Spleen (tissue), 11 donors: ENCODE measurements around the gene C10orf62. TPM values are rescaled to one million over a fixed set of nuclear protein-coding genes. Genes with fewer than 3 reads are reported as not detected.

Experiments
- DNase-seq: peaks from one replicate; pipeline ENCODE4 v3.0.0-alpha.2; 2020
- H3K27ac ChIP-seq, 8 donors: fragments of 200-600 bp; sonication (generic) in 7 of 8; 1 replicate in 4 of 8; 2 replicates in 4 of 8; pipeline versions ENCODE4 v1.5.0 to v1.8.0; 2016 to 2021; ENCODE audit warnings: inconsistent platforms in 4 of 8, mild to moderate bottlenecking in 4 of 8, moderate library complexity in 1 of 8
- H3K27me3 ChIP-seq, 7 donors: fragments of 200-600 bp; sonication (generic) in 6 of 7; replicated peaks in 1 of 7; 1 replicate in 4 of 7; 2 replicates in 3 of 7; pipeline versions ENCODE4 v1.5.0 to v1.8.0; 2016 to 2021; ENCODE audit warnings: inconsistent platforms in 3 of 7, mild to moderate bottlenecking in 1 of 7
- H3K36me3 ChIP-seq, 6 donors: fragments of 200-600 bp; sonication (generic) in 5 of 6; 1 replicate in 4 of 6; 2 replicates in 2 of 6; pipeline versions ENCODE4 v1.5.0 to v1.8.0; 2016 to 2021; ENCODE audit warnings: inconsistent platforms in 2 of 6
- H3K4me1 ChIP-seq, 6 donors: fragments of 200-600 bp; sonication (generic) in 5 of 6; 1 replicate in 3 of 6; 2 replicates in 3 of 6; pipeline versions ENCODE4 v1.5.0 to v1.8.0; 2016 to 2021; ENCODE audit warnings: inconsistent platforms in 3 of 6
- H3K4me3 ChIP-seq, 8 donors: fragments of 200-600 bp; sonication (generic) in 7 of 8; 1 replicate in 4 of 8; 2 replicates in 4 of 8; pipeline versions ENCODE4 v1.5.0 to v1.8.0; 2016 to 2021; ENCODE audit warnings: inconsistent platforms in 4 of 8, mild to moderate bottlenecking in 4 of 8, moderate library complexity in 2 of 8
- H3K9me3 ChIP-seq, 8 donors: fragments of 200-600 bp; sonication (generic) in 7 of 8; 1 replicate in 4 of 8; 2 replicates in 4 of 8; pipeline versions ENCODE4 v1.5.0 to v1.8.0; 2016 to 2021; ENCODE audit warnings: inconsistent platforms in 4 of 8
- CTCF ChIP-seq, 11 experiments: fragments of 200-600 bp in 7 of 11; fragments of 450-650 bp in 4 of 11; sonication (generic) in 4 of 11; IDR thresholded peaks in 8 of 11; conservative IDR thresholded peaks in 3 of 11; 1 replicate in 7 of 11; 2 replicates in 4 of 11; pipeline versions ENCODE4 v1.4.0 to v1.8.0; 2016 to 2021; ENCODE audit warnings: antibody characterized with exemption in 11 of 11, inconsistent platforms in 4 of 11, mild to moderate bottlenecking in 1 of 11
- POLR2A ChIP-seq, 3 donors: fragments of 450-650 bp; IDR thresholded peaks; one replicate each; pipeline ENCODE4 v1.5.1; 2017; ENCODE audit warnings: antibody characterized with exemption in 3 of 3, mild to moderate bottlenecking in 1 of 3
- POLR2AphosphoS5 ChIP-seq, 3 donors: sonication (generic); formaldehyde crosslinking; IDR thresholded peaks; one replicate each; pipeline ENCODE4 v1.5.1; 2017; ENCODE audit warnings: antibody characterized with exemption in 3 of 3
- WGBS, 5 donors: extraction: QIAGEN DNeasy Blood & Tissue Kit in 3 of 5; methylation state at CpG; one replicate each; pipeline versions ENCODE4 v1.1.5 to v1.1.7; 2013 to 2018; 5-methylcytosine and 5-hydroxymethylcytosine counted together
- intact Hi-C: fragments of 100-400 bp; cut with DNase I; formaldehyde crosslinking; loops from one replicate; pipeline ENCODE4 v1.15.0; 2023; ENCODE audit warnings: low total_unique reads
- polyA plus RNA-seq, 3 donors: library from polyadenylated mRNA; stranded (reverse); fragments of 200-250 nt; gene quantifications; one replicate each; pipeline ENCODE4 v1.2.1, GENCODE V29; 2013
- total RNA-seq, 7 donors: library from RNA; depleted of rRNA in 3 of 7; stranded (reverse); fragments of >200 nt in 3 of 7; fragmentation: NEBNext Ultra II Directional in 4 of 7; extraction: Animal tissue kit (Norgen Biotek cat#: 25700) in 4 of 7; gene quantifications; one replicate each; pipeline versions ENCODE4 v1.1.0 to v1.2.1, GENCODE V29; 2016 to 2021
- donor health status: healthy with polysubstance abuse.
- donor health status: DM: no; HTN: no; CAD: no; lungs with moderate emphysema.
- donor health status: DM: no; HTN: no; CAD: no.
- donor health status: Bipolar disorder and iron deficiency.
- donor health status: healthy.
- donor health status: DM: no; HTN: no; CAD: no.
- donor health status: DM: yes; HTN: yes; CAD: no.

The C10orf62 gene
- total and polyA plus RNA-seq, 10 donors, result not detected

GRCh38 chr10:97584060-97584797 is 5.3 kb upstream of the C10orf62 start, which contains the start of gene HOGA1:
Gene HOGA1 (plus strand): TSS chr10:97584389. CDS start chr10:97584704, 315 bp downstream.
- H3K4me1 ChIP-seq, result no peaks in the 10 kb centered on the region
- no peak within 1 kb of the TSS for H3K4me3 ChIP-seq
- no peaks in the 10 kb centered on the region for H3K36me3 ChIP-seq
- no peak for TF ChIP-seq POLR2AphosphoS5 (IDR thresholded peaks at IDR 0.05)
- TF ChIP-seq POLR2A (IDR thresholded peaks at IDR 0.05), result no peak
- TF ChIP-seq CTCF (IDR thresholded peaks at IDR 0.05 in 8 of 11, conservative IDR thresholded peaks at IDR 0.05 in 3 of 11), result no peak
- H3K27ac ChIP-seq, result no peak within 1 kb of the TSS
- intact Hi-C loops, result no loop called here
- no peaks in the 10 kb centered on the region for H3K27me3 ChIP-seq
- DNase-seq, result peak; percentile 63
- no peaks in the 10 kb centered on the region for H3K9me3 ChIP-seq
- 52 to 88% (median 69%) methylated on average over 3 to 5 of the region's 5 CpGs for WGBS, 5 donors

- H3K36me3 ChIP-seq, result no peaks in the 10 kb centered on the region
- H3K4me1 ChIP-seq, result no peaks in the 10 kb centered on the region
- H3K27me3 ChIP-seq, result no peaks in the 10 kb centered on the region
- 66 to 93% (median 90%) methylated on average over 4 to 5 of the region's 5 CpGs for WGBS, 5 donors
- DNase-seq, result peak; percentile 33
- no peaks in the 10 kb centered on the region for H3K9me3 ChIP-seq
- TF ChIP-seq POLR2AphosphoS5 (IDR thresholded peaks at IDR 0.05) (no peak), CTCF (IDR thresholded peaks at IDR 0.05 in 8 of 11, conservative IDR thresholded peaks at IDR 0.05 in 3 of 11) (no peak), POLR2A (IDR thresholded peaks at IDR 0.05) (no peak)
- H3K4me3 ChIP-seq, result no peak overlapping the region
- intact Hi-C loops, result no loop called here
- no peak overlapping the region for H3K27ac ChIP-seq
Measured at GRCh38 chr10:97584798-97585438, 4.6 kb upstream of the C10orf62 start.

DNA sequence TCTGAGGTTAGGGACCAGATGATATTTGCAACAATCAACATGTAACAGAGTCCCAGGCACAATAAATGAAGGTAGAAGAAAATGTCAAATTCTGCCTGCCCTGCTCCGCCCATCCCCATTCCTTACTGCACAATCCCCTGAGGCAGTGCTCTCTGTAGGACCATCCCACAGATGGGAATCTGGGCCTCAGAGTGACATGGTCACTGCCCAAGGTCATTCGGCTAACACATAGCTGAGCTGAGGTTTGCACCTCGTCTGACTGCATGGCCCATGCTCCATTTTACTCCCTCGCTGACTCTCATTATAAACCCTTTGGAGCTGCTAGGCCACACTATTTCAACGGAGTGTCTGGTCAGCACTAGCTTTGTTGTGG is 4.1 kb upstream of the C10orf62 start:
- DNase-seq, result peak; percentile 1
- Histone ChIP-seq H3K36me3 (no peaks in the 10 kb centered on the region), H3K9me3 (no peaks in the 10 kb centered on the region), H3K27ac (no peak overlapping the region), H3K4me3 (no peak overlapping the region), H3K4me1 (no peaks in the 10 kb centered on the region), H3K27me3 (no peaks in the 10 kb centered on the region)
- intact Hi-C loops, result no loop called here
- TF ChIP-seq CTCF (IDR thresholded peaks at IDR 0.05 in 8 of 11, conservative IDR thresholded peaks at IDR 0.05 in 3 of 11) (no peak), POLR2AphosphoS5 (IDR thresholded peaks at IDR 0.05) (no peak), POLR2A (IDR thresholded peaks at IDR 0.05) (no peak)
- 82 to 95% (median 89%) methylated on average over 5 of the region's 5 CpGs for WGBS, 5 donors

DNA sequence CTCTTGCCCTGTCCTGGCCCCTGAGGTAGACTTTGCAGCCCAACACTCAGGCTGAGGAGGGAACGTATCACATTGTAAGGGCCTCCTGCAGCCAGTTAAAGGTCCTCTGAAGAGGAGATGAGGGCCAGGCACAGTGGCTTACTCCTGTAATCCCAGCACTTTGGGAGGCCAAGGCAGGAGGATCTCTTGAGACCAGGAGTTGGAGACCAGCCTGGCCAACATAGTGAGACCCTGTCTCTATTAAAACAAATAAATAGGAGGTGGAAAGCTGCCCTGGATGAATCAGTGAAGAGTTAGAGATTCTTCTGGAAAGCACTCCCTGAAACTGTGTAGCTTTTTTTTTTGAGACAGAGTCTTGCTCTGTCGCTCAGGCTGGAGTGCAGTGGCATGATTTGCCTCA is 2.3 kb upstream of the C10orf62 start:
- no peaks in the 10 kb centered on the region for H3K36me3 ChIP-seq
- no peaks in the 10 kb centered on the region for H3K4me1 ChIP-seq
- H3K4me3 ChIP-seq, result no peak overlapping the region
- intact Hi-C loops, result no loop called here
- no peak overlapping the region for H3K27ac ChIP-seq
- no peaks in the 10 kb centered on the region for H3K27me3 ChIP-seq
- no peak for DNase-seq
- 85 to 96% (median 93%) methylated on average over 2 of the region's 2 CpGs for WGBS, 5 donors
- H3K9me3 ChIP-seq, result no peaks in the 10 kb centered on the region
- no peak for TF ChIP-seq POLR2AphosphoS5 (IDR thresholded peaks at IDR 0.05)
- TF ChIP-seq CTCF (IDR thresholded peaks at IDR 0.05 in 8 of 11, conservative IDR thresholded peaks at IDR 0.05 in 3 of 11), result no peak
- TF ChIP-seq POLR2A (IDR thresholded peaks at IDR 0.05), result no peak
